HG03097 (cell line): ENCODE measurements around the gene TRAPPC14.
"Not testable (repeated sequence)": the region's sequence is repeated elsewhere in the genome, so short reads cannot be mapped to it uniquely, and the experiment has no call there.

Experiments used
- ATAC-seq: cut with Tn5 transposase; IDR thresholded peaks from one replicate; pipeline ENCODE4 v1.9.1; 2021; ENCODE audit not compliant: unreplicated experiment, low FRiP score

TRAPPC14 gene, protein sequence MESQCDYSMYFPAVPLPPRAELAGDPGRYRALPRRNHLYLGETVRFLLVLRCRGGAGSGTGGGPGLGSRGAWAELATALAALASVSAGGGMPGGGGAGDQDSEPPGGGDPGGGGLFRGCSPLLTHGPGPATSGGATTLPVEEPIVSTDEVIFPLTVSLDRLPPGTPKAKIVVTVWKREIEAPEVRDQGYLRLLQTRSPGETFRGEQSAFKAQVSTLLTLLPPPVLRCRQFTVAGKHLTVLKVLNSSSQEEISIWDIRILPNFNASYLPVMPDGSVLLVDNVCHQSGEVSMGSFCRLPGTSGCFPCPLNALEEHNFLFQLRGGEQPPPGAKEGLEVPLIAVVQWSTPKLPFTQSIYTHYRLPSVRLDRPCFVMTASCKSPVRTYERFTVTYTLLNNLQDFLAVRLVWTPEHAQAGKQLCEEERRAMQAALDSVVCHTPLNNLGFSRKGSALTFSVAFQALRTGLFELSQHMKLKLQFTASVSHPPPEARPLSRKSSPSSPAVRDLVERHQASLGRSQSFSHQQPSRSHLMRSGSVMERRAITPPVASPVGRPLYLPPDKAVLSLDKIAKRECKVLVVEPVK

DNA sequence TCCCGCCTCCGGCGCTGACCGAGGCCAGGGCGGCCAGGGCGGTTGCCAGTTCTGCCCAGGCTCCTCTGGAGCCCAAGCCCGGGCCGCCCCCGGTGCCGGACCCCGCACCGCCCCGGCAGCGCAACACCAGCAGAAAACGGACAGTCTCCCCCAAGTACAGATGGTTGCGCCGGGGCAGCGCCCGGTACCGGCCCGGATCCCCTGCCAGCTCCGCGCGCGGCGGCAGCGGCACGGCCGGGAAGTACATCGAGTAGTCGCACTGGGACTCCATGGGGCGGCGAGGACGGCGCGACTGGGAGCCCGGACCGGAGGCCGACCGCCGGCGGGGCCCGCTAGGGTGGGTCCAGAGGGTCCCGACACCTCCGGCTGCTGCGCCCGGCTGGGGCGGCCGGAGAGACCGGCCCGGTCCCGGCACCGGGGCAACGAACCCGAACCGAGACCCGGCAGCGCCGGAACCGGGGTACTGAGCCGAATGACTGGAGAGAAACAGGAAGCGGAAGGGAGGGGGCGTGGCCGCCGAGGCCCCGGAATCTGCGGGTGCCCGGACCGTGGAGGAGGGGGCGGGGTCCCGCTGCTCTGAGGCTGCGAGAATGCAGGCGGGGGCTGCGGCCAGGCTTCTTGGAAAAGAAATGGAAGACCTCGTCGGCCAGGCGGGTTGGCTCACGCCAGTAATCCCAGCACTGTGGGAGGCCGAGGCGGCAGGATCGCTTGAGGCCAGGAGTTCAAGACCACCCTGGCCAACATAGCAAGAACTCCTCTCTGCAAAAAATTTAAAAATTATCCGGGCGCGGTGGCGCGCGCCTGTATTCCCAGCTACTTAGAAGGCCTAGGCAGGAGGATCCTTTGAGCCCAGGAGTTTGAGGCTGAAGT is at the start of gene TRAPPC14:
TRAPPC14 (minus strand) TSS at position 495 of the 870 bp plus-strand sequence; CDS start at position 271, 224 bp downstream.
- peak; percentile 59 for ATAC-seq

DNA sequence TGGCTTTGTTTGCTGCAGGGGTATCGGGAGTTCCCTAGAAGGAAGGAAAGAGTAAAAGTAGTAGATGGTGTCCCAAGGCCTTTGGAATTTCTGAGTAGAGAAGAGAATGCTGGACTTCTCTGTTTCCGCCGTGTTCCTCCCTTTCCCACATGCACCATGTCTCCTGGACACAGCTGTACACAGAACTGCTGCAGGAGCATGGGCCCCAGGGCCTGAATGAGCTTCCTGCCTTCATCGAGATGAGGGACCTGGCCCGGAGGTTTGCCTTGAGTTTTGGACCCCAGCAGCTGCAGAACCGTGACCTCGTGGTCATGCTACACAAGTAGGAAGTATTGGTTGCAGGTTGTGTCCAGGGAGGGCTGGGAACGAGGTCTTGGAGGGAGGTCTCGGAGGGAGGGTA is 45.9 kb upstream of the TRAPPC14 start:
- ATAC-seq: no peak

DNA sequence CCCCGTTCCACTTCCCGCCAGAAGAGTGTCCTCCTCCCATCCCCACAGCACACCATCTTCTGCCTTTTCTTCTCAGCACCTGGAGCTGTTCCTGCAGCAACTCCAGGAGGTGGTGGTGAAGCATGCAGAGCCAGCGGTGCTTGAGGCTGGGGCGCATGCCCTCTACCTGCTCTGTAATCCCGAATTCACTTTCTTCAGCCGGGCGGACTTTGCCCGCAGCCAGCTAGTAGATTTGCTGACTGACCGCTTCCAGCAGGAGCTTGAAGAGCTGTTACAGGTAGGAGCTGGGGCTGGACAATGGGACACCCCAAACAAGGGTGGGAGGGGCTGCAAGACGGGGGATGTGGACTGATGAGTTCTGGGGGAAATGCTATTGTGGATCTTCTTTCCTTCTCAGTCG is 42.2 kb upstream of the TRAPPC14 start:
- ATAC-seq: no peak

DNA sequence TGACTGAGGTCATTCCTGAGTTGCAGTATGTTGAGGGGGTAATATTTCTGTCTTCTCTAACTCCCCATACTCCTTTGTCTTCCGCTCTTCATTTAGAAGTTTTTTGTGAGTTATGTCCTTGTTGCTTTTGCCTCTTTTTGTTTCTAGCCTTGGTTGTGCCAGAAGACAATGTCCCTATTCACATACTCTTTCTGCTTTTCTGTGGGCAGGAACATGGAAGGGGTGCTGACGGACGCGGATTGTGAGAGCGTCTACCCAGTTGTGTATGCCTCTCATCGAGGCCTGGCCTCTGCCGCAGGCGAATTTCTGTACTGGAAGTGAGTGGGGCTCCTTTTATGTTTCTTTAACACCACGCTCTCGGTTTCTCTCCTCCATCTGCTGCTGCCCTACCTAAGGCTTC is 39.7 kb upstream of the TRAPPC14 start:
- no peak for ATAC-seq

DNA sequence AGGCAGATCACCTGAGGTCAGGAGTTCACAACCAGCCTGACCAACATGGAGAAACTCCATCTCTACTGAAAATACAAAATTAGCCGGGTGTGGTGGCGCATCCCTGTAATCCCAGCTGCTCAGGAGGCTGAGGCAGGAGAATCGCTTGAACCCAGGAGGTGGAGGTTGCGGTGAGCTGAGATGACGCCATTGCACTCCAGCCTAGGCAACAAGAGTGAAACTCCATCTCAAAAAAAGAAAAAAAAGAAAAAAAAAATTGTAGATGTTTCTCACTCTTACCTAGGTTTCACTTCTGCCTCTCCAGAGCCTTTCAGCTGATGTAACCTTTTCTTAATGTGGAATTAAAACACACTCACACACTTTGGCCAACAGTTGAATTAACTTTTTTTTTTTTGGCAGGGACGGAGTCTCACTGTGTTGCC is 37.4 kb upstream of the TRAPPC14 start:
- ATAC-seq: not testable (repeated sequence)

DNA sequence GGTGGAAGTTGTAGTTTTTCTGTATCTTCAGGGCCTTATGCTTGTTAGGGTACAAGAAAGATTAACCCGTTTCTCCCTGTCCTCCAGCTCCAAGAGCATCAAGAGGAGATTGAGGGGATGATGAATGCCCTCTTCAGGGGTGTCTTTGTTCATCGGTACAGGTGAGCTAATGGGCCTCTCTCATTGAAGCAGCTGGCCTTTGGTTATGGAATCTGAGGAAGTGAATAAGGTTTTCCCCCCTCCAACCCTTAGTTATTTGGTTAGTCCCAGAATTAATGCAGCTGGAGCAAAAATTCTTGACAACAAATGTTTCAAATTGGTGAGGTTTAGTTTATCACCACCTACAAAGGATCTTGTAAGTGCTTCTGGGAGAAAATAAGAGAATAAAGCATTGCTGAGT is 36.7 kb upstream of the TRAPPC14 start:
- ATAC-seq: no peak

DNA sequence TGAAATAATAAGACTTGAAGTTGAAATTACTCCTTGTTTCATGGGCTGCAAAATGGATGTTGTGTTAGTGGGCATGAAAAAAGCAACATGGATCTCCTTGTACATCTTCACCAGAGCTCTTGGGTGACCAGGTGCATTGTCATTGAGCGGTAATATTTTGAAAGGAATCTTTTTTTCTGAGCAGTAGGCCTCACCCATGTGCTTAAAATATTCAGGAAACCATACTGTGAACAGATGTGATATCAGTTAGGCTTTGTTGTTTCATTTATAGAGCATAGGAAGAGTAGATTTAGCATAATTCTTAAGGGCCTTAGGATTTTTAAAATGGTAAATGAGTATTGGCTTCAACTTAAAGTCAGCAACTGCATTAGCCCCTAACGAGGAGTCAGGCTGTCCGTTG is 34.4 kb upstream of the TRAPPC14 start:
- ATAC-seq: no peak

DNA sequence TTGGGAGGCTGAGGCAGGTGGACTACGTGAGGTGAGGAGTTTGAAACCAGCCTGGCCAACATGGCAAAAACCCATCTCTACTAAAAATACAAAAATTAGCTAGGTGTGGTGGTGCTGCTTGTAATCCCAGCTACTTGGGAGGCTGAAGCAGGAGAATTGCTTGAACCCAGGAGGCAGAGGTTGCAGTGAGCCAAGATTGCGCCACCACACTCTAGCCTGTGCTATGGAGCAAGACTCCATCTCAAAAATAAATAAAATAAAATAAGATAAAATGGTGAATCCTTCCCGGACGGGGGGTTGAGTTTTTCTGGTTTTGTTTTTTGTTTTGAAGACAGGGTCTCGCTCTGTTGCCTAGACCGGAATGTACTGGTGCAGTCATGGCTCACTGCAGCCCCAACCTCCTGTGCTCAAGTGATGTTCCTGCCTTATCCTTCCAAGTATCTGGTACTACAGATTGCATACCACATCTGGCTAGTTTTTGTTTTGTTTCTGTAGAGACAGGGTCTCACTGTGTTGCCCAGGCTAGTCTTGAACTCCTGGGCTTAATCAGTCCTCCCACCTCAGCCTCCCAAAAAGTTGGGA is 33.8 kb upstream of the TRAPPC14 start:
- ATAC-seq: not testable (repeated sequence)

DNA sequence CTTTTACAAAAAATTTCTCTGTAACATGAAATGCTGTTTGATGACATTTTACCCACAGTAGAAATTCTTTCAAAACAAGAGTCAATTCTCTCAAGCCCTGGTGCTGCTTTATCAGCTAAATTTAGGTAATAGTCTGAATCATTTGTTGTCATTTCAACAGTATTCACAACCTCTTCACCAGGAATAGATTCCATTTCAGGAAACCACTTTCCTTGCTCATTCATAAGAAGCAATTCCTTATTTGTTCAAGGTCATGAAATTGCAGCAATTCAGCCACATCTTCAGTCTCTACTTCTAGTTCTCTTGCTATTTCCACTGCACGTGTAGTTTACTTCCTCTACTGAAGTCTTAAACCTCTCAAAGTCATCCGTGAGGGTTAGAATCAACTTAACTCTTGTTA is 33.3 kb upstream of the TRAPPC14 start:
- ATAC-seq: no peak

DNA sequence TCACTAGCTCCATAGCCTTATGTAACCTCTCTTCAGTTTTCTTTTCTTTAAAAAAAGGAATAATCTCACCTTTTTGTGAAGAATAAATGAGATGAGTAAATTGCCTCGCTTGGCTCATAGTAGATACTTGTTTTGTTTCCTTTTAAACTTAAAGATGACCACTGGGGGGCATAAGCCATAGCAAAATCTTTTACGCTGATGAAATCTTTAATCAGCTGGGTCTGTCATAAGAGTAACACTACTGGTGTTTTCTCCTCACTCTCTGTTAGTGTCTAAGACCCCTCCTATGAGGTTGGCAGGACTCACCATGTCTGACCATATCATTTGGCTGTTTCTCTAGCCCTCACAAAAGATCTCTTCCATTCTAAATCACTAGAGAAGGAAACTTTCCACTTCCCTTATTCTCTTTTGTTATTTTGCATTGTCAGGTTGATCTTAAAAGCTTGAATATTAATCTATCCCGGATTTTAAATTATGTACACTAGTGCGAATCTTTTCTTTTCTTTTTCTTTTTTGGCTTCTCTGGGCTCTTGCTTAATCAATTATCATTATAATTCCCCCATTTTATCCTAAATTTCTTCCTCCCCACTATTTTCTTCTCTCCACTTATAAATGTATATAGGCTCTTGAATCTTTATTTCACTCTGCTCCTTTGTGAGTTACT is 31.7 kb upstream of the TRAPPC14 start:
- peak; percentile 59 for ATAC-seq

DNA sequence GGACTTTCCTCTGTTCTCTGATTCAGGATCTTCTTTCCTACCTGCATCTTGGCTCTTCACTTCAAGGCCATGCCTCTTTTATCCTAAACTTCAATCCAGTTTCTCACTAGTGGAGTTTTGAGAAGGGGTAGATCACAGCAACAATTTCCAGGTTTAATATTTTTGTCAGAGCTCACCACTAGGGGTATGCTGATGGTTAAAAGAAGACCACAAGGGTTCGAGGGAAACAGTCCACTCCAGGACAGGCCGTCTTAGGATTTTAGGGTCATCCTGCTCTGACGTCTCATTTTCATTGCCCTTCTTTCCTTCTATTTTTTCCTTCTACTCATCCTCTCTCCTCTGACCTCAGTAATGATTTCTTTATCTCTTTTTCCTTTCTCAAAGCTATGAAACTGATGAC is 30.5 kb upstream of the TRAPPC14 start:
- no peak for ATAC-seq

DNA sequence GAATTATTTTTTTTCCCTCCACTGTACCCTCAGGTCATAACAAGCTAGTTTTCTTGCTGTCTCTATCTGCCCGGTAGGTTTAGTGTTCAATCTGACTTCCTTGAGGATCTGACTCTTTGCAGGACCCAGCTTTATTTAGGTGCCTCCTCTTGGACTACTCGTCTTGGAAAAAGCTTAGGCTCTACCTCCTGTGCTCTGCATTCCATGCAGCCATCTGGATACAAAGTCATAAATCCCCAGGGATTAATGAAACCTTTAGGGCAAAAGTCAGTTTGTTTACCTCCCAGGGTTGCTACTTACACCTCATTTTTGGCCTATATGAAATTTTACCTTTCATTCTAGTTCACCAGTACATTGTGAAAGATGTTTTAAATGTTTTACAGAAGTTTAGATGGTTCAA is 27.2 kb upstream of the TRAPPC14 start:
- ATAC-seq: no peak

DNA sequence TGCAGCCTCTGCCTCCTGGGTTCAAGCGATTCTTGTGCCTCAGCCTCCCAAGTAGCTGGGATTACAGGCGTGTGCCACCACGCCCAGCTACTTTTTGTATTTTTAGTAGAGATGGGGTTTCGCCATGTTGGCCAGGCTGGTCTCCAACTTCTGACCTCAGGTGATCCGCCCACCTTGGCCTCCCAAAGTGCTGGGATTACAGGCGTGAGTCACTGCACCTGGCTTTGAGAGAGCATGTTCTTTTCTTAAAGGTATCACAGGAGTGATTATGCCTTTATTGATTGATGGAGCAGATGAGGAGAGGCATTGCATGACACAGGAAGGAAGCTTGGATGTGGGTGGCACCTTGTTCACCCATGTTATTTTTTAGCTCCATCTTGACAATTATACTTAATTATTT is 24.6 kb upstream of the TRAPPC14 start:
- ATAC-seq: not testable (repeated sequence)

DNA sequence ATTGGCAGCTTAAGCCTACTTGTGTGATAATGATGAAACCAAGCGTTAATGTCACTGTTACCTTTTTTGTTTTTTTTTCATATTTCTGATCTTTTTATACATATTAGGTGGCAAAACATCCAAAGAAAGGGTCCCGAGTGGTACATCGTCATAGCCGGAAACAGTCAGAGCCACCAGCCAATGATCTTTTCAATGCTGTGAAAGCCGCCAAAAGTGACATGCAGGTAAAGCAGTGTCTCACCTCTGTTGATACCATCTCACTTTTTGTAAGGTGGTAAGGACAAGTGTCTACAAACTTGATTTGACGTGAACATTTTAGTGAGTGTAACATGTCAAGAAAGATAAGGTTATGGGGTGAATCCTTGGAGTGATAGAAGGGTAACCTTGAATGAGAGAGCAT is 24.1 kb upstream of the TRAPPC14 start:
- not testable (repeated sequence) for ATAC-seq

DNA sequence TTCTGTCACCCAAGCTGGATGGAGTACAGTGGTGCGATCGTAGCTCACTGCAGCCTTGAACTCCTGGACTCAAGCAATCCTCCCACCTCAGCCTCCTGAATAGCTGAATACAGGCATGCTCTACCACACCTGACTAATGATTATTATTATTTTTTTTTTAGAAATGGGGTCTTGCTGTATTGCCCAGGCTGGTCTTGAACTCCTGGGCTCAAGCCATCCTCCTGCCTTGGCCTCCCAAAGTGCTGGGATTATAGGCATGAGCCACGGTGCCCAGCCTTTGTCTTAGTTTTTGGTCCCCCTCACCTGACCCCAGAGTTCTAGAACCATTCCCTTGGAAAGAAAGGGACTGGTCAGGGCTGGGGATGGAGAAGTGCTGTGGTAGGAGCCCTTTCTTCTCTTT is 21.6 kb upstream of the TRAPPC14 start:
- not testable (repeated sequence) for ATAC-seq

DNA sequence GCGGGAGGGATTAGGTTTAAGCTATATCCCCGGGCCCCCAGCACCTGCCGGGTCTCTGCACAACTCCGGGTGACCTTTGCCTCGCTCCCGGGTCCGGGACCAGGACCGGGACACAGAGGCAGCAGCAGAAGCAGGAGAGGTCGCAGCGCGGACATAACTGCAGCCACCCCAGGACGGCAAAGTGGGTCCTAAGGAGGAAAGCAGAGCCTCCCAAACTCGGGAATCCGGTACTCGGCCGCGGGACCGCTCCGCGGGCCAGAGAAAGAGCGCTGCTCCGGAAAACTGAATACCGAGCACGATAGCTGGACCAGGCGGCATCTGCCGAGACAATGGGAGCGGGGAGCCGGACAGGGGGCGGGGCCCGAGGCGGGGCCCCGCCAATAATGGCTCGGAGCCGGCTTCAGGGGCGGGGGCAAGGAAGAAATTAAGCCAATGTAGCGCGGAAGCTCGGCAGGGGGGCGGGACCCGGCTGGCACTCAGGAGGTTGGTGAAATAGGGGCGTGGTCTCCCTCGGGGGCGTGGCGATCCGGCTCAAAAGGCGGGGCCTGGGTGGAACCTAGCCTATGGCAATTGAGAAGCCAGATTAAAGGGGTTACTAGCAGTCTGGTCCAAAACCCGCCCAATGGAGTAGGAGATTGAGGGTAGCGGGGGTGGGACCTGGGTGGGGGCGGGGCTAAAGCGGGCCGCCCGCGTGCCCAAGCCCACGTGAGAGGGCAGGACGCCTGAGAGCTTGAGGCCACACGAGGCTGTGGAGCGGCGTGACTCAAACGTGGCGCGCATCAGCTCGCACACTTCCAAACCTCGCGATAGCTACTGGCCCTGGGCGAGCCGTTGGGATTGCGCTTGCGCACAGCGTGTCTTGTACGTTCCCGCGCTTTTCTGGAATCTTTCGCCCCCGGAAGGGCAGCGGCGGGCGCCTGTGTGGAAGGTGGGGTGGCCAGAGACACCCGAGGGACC is 18.8 kb upstream of the TRAPPC14 start, which contains the start of the genes GPC2 and STAG3:
GPC2 (minus strand) TSS at position 337 of the 957 bp plus-strand sequence; CDS start at position 155, 182 bp downstream.
STAG3 (plus strand) TSS at position 874 of the 957 bp plus-strand sequence. CDS start 2,639 bp downstream, outside the sequence.
- peak; percentile 74 for ATAC-seq

DNA sequence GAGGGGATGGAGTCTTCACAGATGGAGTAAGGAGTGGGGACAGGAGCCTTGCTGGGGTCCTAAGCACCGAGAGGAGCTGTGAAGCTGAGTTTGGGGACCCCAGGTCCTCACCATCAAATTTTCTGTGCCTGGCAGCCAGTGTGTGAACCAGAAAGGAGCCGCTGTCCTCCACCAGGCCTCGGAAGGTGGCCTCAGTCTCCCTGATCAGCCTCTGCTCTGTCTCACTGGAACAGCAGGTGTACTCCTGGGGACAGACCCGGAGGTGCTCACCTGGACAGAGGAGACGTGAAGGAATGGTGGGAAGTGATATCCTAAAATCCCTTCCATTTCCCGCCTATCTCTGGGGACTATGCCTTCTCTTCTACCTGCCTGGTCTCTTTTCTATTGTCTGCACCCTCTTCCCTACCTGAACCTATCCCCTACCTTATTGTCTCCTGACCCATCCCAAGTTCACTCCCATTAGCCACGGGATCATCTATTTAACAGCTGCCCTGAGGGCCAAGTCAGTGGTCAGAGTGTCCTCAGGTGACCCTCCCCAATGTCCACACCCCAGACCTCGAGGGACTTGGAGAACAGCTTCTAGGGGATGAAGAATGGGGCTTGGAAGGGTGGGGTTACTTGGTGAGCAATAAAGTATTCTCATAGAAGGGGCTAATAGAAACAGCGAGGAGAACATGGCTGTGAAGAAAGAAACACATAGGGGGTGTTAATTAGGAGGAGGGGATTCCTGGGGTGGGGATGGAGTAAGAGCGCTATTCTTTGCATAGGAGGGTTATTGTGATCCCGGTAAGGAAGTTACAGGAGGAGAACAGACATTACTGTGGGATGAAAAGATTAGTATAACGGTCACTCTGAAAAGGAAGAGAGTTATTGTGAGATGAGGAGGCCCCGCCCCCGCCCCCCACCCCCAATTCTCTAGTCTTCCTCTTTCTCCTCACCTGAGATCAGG is 17.8 kb upstream of the TRAPPC14 start:
- no peak for ATAC-seq
